Memory B cell (primary cell): ENCODE data around the gene TMEM69.
"Not testable (repeated sequence)": the region's sequence is repeated elsewhere in the genome, so short reads cannot be mapped to it uniquely, and the experiment has no call there.

ENCODE experiments used
- ATAC-seq: fragments of 150-1000 bp; cut with Tn5 transposase; 2 replicates; pipeline ENCODE4 v1.10.0; 2021; ENCODE audit warnings: low read depth, mild to moderate bottlenecking, moderate library complexity
- DNase-seq, 2 donors: peaks; one replicate each; pipeline ENCODE4 v3.0.0; 2022; ENCODE audit warnings: low spot score in 2 of 2
- H3K27ac Mint-ChIP-seq: one replicate; pipeline ENCODE4 v1.8.0; 2022; ENCODE audit warnings: mild to moderate bottlenecking, moderate library complexity, mixed read lengths
- H3K27me3 Mint-ChIP-seq: one replicate; pipeline ENCODE4 v1.8.0; 2022; ENCODE audit warnings: mixed read lengths
- H3K36me3 Mint-ChIP-seq: one replicate; pipeline ENCODE4 v1.8.0; 2022; ENCODE audit warnings: mild to moderate bottlenecking, mixed read lengths
- H3K4me1 Mint-ChIP-seq: one replicate; pipeline ENCODE4 v1.8.0; 2022; ENCODE audit warnings: mixed read lengths
- H3K4me3 Mint-ChIP-seq: one replicate; pipeline ENCODE4 v1.8.0; 2022; ENCODE audit warnings: mild to moderate bottlenecking, moderate library complexity, mixed read lengths
- H3K9me3 Mint-ChIP-seq: one replicate; pipeline ENCODE4 v1.8.0; 2022; ENCODE audit warnings: mixed read lengths

TMEM69 gene

DNA sequence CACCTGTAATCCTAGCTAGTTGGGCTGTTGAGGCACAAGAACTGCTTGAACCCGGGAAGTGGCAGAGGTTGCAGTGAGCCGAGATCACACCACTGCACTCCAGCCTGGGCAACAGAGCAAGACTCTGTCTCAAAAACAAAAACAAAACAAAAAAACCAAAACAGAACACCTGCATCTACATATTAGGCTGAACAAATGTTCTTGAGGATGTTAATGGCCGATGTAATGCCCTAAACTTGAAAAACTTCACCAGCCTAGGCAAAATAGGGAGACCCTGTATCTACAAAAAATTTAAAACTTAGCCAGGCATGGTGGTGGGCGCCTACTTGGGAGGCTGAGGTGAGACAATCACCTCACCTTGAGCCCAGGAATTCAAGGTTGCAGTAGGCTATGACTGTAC is 19.5 kb upstream of the TMEM69 start:
- DNase-seq (no peak), ATAC-seq (no peak)
- Mint-ChIP-seq H3K27ac (no peak overlapping the region), H3K4me3 (no peak overlapping the region), H3K27me3 (no peaks in the 10 kb centered on the region), H3K9me3 (no peaks in the 10 kb centered on the region), H3K4me1 (peaks cover 37% of the 10 kb centered on the region), H3K36me3 (peaks cover 16% of the 10 kb centered on the region)

DNA sequence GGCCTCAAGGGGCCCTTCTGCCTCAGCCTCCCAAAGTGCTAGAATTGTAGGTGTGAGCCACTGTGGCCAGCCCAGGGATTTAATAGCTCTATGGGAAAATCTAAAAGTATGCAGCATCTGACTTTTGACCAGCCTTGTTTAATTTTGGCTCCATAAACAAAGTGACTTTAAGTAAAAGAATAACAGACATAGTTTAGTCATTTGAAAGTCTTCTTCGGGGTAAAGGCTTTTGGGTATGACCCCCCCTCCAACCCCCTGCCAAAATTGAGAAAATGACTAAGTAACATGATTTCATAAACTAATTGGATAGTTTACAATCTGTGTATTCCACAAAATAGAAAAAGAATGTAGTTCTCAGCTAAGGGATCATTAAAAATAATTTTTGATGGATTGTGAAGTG is 18.6 kb upstream of the TMEM69 start:
- Mint-ChIP-seq H3K27me3 (no peaks in the 10 kb centered on the region), H3K9me3 (no peaks in the 10 kb centered on the region), H3K27ac (peak overlapping the region; percentile 67), H3K4me1 (peaks cover 38% of the 10 kb centered on the region), H3K4me3 (no peak overlapping the region), H3K36me3 (peaks cover 16% of the 10 kb centered on the region)
- ATAC-seq (no peak), DNase-seq (no peak)

DNA sequence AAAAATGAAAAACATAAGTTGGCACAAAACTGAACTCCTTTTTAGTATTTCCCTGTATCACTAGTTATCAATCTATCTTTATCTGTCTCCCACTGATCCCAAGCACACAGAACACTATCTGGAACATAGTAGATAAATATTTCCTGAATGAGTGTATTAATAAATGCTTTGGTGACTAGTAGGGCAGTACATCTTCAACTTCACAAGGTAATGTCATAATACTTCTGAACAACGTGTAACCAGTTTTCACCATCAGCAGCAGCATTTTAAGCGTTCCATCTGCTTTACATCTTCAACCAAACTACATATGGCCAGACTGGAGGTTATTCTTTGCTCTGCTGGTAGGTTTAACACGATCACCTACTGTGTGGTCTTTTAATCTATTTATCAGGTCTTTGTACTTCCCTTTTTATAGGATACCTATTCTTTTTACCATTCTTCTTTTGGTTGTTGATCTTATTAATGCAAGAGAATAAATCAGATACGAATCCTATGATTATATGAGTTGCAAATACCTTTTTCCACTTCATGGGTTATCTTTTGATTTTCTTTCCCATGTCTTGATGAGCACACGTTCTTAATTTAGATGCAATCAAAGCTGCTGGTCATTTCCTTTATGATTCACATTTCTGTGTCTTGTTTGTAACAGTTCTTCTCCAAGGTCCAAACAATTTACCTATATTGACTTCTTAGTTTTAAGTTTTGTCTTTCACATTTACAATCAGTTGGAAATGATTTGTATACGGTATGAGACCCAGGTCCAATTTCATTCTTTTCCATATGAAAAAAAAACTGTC is 17.9 kb upstream of the TMEM69 start:
- peaks cover 17% of the 10 kb centered on the region for H3K36me3 Mint-ChIP-seq
- no peaks in the 10 kb centered on the region for H3K27me3 Mint-ChIP-seq
- ATAC-seq (no peak), DNase-seq (no peak)
- peaks cover 41% of the 10 kb centered on the region for H3K4me1 Mint-ChIP-seq
- H3K27ac Mint-ChIP-seq: peak overlapping the region; percentile 67
- H3K4me3 Mint-ChIP-seq: no peak overlapping the region
- H3K9me3 Mint-ChIP-seq: no peaks in the 10 kb centered on the region

DNA sequence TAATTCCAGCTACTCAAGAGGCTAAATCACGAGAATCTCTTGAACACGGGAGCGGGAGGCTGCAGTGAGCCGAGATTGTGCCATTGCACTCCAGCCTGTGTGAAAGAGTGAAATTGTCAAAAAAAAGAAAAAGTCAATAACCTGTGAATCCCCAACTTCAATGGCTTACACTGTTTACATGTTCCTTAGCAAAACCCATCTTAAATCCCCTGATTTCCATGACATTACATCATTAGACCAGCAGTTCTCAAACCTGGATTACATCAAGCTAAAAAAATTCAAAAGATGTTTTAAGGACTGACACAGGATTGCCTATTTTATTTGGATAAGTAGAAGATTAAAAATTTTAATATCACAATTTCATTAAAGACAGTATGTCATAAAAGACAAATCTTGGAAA is 14.0 kb upstream of the TMEM69 start:
- DNase-seq: no peak
- Mint-ChIP-seq H3K9me3 (no peaks in the 10 kb centered on the region), H3K4me3 (no peak overlapping the region), H3K27ac (no peak overlapping the region), H3K27me3 (no peaks in the 10 kb centered on the region), H3K36me3 (peaks cover 12% of the 10 kb centered on the region), H3K4me1 (peaks cover 43% of the 10 kb centered on the region)
- ATAC-seq: no peak

DNA sequence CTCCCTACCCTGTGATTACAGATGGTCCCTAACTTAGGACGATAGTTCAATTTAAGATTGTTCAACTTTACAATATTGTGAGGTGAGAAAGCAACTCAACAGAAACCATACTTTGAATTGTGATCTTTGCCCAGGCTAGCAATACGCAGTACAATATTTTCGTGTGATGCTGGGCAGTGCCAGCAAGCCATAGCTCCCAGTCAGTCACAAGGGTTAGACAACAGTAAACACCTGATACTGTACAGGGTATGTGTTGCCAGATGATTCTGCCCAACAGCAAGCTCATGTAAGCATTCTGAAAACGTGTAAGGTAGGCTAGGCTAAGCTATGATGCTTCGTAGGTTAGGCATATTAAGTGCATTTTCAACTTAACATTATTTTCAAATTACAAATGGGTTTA is 13.5 kb upstream of the TMEM69 start:
- no peak for ATAC-seq

DNA sequence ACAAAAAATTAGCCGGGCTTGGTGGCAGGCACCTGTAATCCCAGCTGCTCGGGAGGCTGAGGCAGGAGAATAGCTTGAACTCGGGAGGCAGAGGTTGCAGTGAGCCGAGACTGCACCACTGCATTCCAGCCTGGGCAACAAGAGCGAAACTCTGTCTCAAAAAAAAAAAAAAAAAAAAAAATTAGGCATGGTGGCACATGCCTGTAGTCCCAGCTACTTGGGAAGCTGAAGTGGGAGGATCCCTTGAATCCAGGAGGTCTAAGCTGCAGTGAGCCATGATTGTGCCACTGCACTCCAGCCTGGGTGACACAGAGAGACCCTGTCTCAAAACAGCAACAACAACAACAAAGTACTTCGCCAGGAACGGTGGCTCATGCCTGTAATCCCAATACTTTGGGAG is 11.4 kb upstream of the TMEM69 start:
- Mint-ChIP-seq H3K4me1 (peaks cover 45% of the 10 kb centered on the region), H3K36me3 (peaks cover 12% of the 10 kb centered on the region)
- H3K27ac Mint-ChIP-seq, H3K27me3 Mint-ChIP-seq, H3K9me3 Mint-ChIP-seq, DNase-seq, ATAC-seq, H3K4me3 Mint-ChIP-seq: not testable (repeated sequence)

More for the DNA sequence above, 13.5 kb upstream of the TMEM69 start:
- peaks cover 46% of the 10 kb centered on the region for H3K4me1 Mint-ChIP-seq
- no peak for DNase-seq
- H3K4me3 Mint-ChIP-seq: no peak overlapping the region
- H3K9me3 Mint-ChIP-seq: no peaks in the 10 kb centered on the region
- no peak overlapping the region for H3K27ac Mint-ChIP-seq
- H3K36me3 Mint-ChIP-seq: peaks cover 12% of the 10 kb centered on the region
- H3K27me3 Mint-ChIP-seq: no peaks in the 10 kb centered on the region

DNA sequence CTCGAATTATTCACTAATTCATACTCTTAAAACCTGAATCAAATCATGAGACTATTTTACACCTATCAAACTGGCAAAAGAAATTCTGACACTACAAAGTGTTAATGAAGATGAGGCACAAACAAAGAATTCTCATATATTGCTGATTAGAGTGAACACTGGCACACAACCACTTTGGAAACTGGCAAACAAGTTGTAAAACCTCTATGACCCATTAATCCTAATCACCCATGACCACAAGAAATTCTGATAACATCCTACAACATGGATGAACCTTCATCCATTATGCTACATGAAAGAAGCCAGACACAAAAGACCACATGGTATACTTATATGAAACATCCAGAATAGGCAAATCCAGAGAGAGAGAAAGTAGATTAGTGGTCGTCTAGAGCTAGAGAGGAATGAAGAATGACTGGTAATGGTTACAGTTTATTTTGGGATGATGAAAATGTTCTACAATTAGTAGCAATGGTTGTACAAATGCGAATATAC is 10.2 kb upstream of the TMEM69 start:
- Mint-ChIP-seq H3K9me3 (no peaks in the 10 kb centered on the region), H3K4me3 (peak overlapping the region; percentile 25), H3K27me3 (no peaks in the 10 kb centered on the region), H3K36me3 (peaks cover 8% of the 10 kb centered on the region), H3K4me1 (peaks cover 42% of the 10 kb centered on the region), H3K27ac (peak overlapping the region; percentile 49)
- no peak for DNase-seq
- no peak for ATAC-seq

DNA sequence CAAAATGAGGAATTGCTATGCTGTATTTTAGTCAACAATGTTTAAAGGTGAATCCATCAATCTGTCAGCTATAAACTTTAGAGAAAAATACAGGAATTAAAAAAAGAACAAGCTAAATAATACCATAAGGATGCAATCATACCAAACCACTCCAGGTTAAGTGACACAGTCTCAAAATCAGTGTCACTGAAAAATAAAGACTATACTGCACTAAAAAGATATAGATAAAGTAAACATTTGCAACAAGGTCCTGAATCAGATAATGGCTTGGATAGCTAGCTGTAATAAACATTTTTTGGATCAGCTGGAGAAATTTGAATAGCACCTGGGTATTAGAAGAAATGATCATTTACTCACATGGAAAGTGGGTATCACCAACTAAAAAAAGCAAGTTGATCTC is 9.5 kb upstream of the TMEM69 start:
- no peaks in the 10 kb centered on the region for H3K9me3 Mint-ChIP-seq
- H3K4me3 Mint-ChIP-seq: no peak overlapping the region
- H3K36me3 Mint-ChIP-seq: peaks cover 5% of the 10 kb centered on the region
- no peak for ATAC-seq
- DNase-seq: no peak
- H3K4me1 Mint-ChIP-seq: peaks cover 40% of the 10 kb centered on the region
- no peaks in the 10 kb centered on the region for H3K27me3 Mint-ChIP-seq
- peak overlapping the region; percentile 49 for H3K27ac Mint-ChIP-seq

DNA sequence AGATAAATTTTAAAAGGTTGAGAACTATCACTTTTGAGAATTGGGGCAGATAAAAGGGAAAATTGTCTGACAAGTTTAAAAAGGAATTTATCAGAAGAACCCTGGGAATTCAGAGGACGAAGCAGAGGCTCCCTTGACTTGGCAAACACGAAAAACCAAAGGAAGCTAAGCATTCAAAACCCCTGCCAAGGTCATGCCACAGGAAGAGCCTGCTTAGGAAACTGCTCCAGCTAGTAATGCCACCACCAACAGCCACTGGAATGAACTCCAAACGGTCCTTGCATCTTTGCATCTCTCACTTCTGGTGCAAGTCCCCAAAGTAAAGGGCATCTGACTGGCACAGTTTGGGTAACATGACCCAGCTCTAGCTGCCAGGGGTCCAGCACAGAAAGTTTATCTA is 8.9 kb upstream of the TMEM69 start:
- no peak for ATAC-seq
- Mint-ChIP-seq H3K36me3 (peaks cover 5% of the 10 kb centered on the region), H3K27me3 (no peaks in the 10 kb centered on the region), H3K4me1 (peaks cover 40% of the 10 kb centered on the region), H3K4me3 (no peak overlapping the region), H3K27ac (no peak overlapping the region), H3K9me3 (no peaks in the 10 kb centered on the region)
- DNase-seq: no peak

DNA sequence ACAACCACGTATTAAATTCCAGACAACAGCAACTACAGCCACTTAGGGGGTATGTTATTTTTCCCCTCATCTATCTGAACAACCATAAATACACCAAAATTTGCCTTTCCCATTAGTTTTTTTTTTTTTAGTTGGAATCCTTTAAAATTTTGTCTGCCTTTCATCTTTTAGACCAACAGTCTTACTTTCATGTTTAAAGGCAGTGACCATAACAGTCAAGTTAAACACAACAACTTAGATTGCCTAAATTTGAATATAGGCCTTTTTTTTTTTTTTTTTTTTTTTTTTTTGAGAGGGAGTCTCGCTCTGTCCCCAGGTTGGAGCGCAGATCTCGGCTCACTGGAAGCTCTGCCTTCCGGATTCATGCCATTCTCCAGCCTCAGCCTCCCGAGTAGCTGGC is 5.0 kb upstream of the TMEM69 start:
- no peak for ATAC-seq
- DNase-seq: no peak
- H3K4me3 Mint-ChIP-seq: no peak overlapping the region
- H3K27me3 Mint-ChIP-seq: no peaks in the 10 kb centered on the region
- H3K36me3 Mint-ChIP-seq: peaks cover under 1% of the 10 kb centered on the region
- H3K4me1 Mint-ChIP-seq: peaks cover 30% of the 10 kb centered on the region
- H3K27ac Mint-ChIP-seq: no peak overlapping the region
- no peaks in the 10 kb centered on the region for H3K9me3 Mint-ChIP-seq

DNA sequence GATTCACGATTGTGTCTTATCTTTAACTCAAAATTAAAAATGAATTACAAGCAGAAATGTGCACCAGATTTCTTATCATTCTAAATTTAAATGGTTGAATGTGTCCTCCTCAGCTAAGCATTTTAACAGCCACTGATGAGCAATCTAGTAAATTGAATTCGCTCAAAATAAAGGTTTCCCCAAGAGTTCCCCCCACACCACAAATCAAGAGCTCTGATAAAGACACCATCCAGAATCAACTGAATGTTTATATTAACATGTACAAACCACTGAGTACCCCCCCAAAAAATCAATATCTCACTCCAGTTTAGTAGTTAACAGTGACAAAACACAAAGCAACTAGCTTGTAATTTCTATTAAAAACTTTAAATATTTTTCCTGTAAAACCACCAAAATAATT is 3.6 kb upstream of the TMEM69 start:
- ATAC-seq (no peak), DNase-seq (no peak)
- Mint-ChIP-seq H3K4me3 (peak overlapping the region; percentile 17), H3K27me3 (no peaks in the 10 kb centered on the region), H3K36me3 (no peaks in the 10 kb centered on the region), H3K9me3 (no peaks in the 10 kb centered on the region), H3K4me1 (peaks cover 23% of the 10 kb centered on the region), H3K27ac (no peak overlapping the region)

DNA sequence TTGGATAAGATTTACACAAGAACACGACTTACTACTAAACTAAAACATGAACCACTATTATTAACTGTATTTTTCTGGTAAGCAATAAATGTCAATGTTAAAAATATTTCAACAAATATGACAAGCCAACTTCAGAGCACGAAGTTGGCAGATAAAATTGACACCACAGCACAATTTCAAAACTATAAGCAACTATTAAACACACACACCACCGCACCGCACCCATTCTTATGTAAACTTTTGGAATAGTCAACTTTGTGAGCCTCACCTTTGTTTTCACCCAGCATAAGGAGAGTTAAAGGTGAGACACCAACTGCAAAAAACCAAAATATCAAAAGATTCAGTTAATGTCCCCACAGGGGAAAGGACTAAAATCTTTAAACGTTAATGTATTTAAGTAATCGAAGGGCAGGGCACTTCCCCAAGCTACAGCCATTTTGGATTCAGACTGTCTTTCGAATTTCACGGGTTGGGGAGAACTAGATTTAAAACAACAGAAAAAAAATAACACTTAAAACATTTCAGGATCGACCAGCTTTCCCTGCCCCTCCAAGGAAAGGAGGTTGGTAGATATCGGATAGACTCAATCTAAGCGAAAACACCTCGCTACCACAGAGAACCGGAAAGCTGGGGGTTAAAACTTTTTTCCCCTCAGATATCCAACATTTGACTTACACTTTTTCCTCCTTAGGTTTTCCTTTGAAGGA is 2.5 kb upstream of the TMEM69 start:
- DNase-seq (peak in 1 of 2 donors; percentile 4), ATAC-seq (no peak)
- Mint-ChIP-seq H3K9me3 (no peaks in the 10 kb centered on the region), H3K27me3 (no peaks in the 10 kb centered on the region), H3K4me1 (peaks cover 21% of the 10 kb centered on the region), H3K27ac (peak overlapping the region; percentile 97), H3K4me3 (peak overlapping the region; percentile 100), H3K36me3 (no peaks in the 10 kb centered on the region)

DNA sequence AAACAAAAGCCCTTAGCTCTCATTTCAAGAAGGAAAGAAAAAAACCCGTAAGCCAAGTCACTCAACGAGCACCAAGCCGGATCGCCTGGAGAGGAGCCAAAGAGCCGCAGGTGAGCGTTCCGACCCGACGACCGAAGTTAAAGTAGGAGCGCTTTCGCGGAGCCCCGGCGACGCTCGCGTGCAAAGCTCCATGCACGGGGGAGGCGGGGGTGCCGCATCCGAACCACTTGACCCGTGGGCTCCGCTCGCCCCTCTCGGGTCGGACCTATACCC is 2.0 kb upstream of the TMEM69 start:
- H3K27ac Mint-ChIP-seq: peak overlapping the region; percentile 97
- peak in 1 of 2 donors; percentile 52 for DNase-seq
- no peaks in the 10 kb centered on the region for H3K27me3 Mint-ChIP-seq
- peaks cover 18% of the 10 kb centered on the region for H3K4me1 Mint-ChIP-seq
- peak; percentile 18 for ATAC-seq
- no peaks in the 10 kb centered on the region for H3K9me3 Mint-ChIP-seq
- peaks cover 2% of the 10 kb centered on the region for H3K36me3 Mint-ChIP-seq
- peak overlapping the region; percentile 100 for H3K4me3 Mint-ChIP-seq

DNA sequence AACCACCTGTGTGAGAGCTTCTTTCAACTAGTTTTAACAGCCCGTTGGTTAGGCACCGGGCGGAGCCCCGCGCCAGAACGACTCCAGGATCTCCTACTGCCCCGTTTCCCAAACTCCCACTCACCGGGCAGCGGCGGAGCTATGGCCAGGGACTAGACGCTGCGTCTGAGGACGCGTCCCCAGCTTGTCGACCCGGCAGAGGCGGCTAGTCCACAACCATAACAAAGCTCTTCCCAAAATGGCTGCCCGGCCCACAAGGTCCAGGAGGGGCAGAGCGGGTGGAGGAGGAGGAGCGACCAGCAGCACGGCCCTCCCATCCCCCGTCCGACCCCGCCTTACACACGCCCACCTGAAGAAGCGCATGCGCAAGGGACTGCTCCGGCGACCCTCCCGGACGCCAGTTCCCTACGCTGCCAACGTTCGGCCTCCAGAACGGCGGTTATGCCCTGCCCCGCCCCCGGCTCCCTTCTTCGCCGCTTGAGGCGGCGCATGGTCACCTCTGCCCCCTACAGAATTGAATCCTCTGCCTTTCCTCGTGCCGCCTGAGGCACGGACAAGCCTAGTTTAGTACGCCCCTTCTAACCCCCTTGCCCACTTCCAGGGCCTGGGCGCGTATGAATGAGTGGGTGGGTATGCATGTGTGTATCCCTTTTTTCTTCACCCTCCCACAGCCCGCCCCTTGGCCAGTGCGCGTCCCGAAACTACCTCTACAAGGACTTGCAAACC is 1.5 kb upstream of the TMEM69 start, which contains the start of gene GPBP1L1:
Gene GPBP1L1, minus strand, starts transcription at position 246 of the 726 bp plus-strand sequence. CDS start 27,446 bp downstream, outside the sequence.
- H3K36me3 Mint-ChIP-seq: peaks cover 5% of the 10 kb centered on the region
- peak; percentile 98 for DNase-seq
- peaks cover 15% of the 10 kb centered on the region for H3K4me1 Mint-ChIP-seq
- ATAC-seq: peak; percentile 66
- no peaks in the 10 kb centered on the region for H3K9me3 Mint-ChIP-seq
- H3K27ac Mint-ChIP-seq: peak within 1 kb of the TSS; percentile 97
- peak within 1 kb of the TSS; percentile 100 for H3K4me3 Mint-ChIP-seq
- H3K27me3 Mint-ChIP-seq: no peaks in the 10 kb centered on the region
